ENCODE data around the gene SMYD3.

DNA sequence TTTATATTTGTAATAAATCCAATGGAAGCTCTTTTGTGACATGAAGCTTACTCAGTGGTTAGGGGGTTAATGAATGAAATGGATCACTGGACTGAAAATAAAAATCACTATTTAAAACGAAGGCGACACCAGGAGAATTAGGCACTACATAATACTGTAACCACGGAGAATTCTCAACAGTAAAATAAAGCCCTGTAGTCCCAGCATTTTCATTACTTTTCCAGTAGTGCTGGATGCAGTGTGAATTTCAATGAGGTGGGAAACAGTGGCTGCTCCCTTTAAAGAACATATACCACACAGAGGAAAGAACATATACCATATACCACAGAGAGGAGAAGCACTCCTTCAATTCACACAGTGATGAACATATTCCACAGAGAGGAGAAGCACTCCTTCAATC, 275.0 kb downstream of the SMYD3 start:
- TF ChIP-seq, protein P1, sequence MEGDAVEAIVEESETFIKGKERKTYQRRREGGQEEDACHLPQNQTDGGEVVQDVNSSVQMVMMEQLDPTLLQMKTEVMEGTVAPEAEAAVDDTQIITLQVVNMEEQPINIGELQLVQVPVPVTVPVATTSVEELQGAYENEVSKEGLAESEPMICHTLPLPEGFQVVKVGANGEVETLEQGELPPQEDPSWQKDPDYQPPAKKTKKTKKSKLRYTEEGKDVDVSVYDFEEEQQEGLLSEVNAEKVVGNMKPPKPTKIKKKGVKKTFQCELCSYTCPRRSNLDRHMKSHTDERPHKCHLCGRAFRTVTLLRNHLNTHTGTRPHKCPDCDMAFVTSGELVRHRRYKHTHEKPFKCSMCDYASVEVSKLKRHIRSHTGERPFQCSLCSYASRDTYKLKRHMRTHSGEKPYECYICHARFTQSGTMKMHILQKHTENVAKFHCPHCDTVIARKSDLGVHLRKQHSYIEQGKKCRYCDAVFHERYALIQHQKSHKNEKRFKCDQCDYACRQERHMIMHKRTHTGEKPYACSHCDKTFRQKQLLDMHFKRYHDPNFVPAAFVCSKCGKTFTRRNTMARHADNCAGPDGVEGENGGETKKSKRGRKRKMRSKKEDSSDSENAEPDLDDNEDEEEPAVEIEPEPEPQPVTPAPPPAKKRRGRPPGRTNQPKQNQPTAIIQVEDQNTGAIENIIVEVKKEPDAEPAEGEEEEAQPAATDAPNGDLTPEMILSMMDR (conservative IDR thresholded peaks at IDR 0.05; ENCODE audit: low read length): no peak
- no peak for TF ChIP-seq EZH2phosphoT487 (IDR thresholded peaks at IDR 0.05; ENCODE audit: borderline replicate concordance)

Data from Loucy (cell line).